ENCODE measurements around the gene MIB2. TPM values are rescaled to one million over a fixed set of nuclear protein-coding genes. Genes with fewer than 3 reads are reported as not detected.
A peak's percentile ranks its signal among the peaks of the same experiment; 100 is the strongest.

Gene MIB2
- total and polyA plus RNA-seq, 10 of the 15 experiments (the other 5 are each of a cell fraction or from before 2014, with no cell fraction given) = 0.42 to 26.8 (median 10.9) TPM; not detected in 1

DNA sequence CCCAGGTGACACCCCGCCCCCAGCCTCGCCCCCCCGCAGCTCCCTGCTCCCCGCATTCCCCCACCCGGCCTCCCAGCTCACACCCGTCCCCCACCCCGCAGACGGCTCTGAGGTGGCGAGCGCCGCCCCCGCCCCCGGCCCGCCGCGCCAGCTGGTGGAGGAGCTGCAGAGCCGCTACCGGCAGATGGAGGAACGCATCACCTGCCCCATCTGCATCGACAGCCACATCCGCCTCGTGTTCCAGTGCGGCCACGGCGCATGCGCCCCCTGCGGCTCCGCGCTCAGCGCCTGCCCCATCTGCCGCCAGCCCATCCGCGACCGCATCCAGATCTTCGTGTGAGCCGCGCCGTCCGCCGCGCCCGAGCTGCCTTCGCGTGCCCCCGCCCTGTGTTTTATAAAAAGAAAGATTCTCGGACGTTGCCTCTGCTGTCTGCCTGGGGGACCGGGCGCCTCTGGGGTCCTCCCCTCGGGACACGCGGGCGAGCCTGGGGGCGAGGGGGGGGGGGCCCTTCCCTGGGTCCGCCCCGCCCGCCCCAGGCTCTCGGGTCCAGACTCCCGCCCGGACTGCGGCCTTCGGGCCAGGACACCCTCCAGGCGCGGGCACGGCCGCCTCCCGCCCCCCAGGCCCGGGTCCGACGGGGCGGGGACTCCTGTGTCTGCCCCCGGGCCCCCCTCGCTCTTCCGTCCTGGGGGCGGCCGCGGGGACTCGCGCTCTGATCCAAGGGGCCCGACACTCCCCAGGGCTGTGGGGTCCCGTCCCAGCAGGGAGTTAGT is 15.1 kb downstream of the MIB2 start (continued):
- TF ChIP-seq SUZ12 (IDR thresholded peaks at IDR 0.05; ENCODE audit: unreplicated experiment) = no peak
- TF ChIP-seq, protein P1, sequence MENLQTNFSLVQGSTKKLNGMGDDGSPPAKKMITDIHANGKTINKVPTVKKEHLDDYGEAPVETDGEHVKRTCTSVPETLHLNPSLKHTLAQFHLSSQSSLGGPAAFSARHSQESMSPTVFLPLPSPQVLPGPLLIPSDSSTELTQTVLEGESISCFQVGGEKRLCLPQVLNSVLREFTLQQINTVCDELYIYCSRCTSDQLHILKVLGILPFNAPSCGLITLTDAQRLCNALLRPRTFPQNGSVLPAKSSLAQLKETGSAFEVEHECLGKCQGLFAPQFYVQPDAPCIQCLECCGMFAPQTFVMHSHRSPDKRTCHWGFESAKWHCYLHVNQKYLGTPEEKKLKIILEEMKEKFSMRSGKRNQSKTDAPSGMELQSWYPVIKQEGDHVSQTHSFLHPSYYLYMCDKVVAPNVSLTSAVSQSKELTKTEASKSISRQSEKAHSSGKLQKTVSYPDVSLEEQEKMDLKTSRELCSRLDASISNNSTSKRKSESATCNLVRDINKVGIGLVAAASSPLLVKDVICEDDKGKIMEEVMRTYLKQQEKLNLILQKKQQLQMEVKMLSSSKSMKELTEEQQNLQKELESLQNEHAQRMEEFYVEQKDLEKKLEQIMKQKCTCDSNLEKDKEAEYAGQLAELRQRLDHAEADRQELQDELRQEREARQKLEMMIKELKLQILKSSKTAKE (IDR thresholded peaks at IDR 0.05; ENCODE audit: low read depth, poor library complexity, severe bottlenecking) = no peak
- 0 out of 2 replicates have a peak, but pooled peaks have one; percentile 38 for TF ChIP-seq CHD2 (IDR thresholded peaks at IDR 0.05; ENCODE audit: borderline replicate concordance, low read depth, low read length)
- TF ChIP-seq SREBF1 (IDR thresholded peaks at IDR 0.05; ENCODE audit: low read length) = no peak
- TF ChIP-seq BHLHE40 (IDR thresholded peaks at IDR 0.05; ENCODE audit: borderline replicate concordance in 1 of 2, low read depth in 2 of 2, low read length in 1 of 2) = peak; percentile 52 to 87; a peak in 3 of 4 replicates
- TF ChIP-seq STAT1 (conservative IDR thresholded peaks at IDR 0.05) = 0 out of 2 replicates have a peak, but pooled peaks have one; percentile 62
- TF ChIP-seq ASH2L (IDR thresholded peaks at IDR 0.05; ENCODE audit: borderline replicate concordance, low read depth) = no peak
- no peak for TF ChIP-seq RCOR1 (conservative IDR thresholded peaks at IDR 0.05; ENCODE audit: low read depth, low read length)
- no peak for TF ChIP-seq EP300 (IDR thresholded peaks at IDR 0.05; ENCODE audit: borderline replicate concordance in 1 of 2, control insufficient read depth in 1 of 2, low read depth in 2 of 2, low read length in 2 of 2)
- TF ChIP-seq, protein P2, sequence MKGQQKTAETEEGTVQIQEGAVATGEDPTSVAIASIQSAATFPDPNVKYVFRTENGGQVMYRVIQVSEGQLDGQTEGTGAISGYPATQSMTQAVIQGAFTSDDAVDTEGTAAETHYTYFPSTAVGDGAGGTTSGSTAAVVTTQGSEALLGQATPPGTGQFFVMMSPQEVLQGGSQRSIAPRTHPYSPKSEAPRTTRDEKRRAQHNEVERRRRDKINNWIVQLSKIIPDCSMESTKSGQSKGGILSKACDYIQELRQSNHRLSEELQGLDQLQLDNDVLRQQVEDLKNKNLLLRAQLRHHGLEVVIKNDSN (IDR thresholded peaks at IDR 0.05; ENCODE audit: borderline replicate concordance, extremely low read length, insufficient read depth, low read depth, low read length) = peak; percentile 56
- TF ChIP-seq, protein P3, sequence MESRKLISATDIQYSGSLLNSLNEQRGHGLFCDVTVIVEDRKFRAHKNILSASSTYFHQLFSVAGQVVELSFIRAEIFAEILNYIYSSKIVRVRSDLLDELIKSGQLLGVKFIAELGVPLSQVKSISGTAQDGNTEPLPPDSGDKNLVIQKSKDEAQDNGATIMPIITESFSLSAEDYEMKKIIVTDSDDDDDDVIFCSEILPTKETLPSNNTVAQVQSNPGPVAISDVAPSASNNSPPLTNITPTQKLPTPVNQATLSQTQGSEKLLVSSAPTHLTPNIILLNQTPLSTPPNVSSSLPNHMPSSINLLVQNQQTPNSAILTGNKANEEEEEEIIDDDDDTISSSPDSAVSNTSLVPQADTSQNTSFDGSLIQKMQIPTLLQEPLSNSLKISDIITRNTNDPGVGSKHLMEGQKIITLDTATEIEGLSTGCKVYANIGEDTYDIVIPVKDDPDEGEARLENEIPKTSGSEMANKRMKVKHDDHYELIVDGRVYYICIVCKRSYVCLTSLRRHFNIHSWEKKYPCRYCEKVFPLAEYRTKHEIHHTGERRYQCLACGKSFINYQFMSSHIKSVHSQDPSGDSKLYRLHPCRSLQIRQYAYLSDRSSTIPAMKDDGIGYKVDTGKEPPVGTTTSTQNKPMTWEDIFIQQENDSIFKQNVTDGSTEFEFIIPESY (IDR thresholded peaks at IDR 0.05) = no peak
- no peak for TF ChIP-seq MTA3 (IDR thresholded peaks at IDR 0.05; ENCODE audit: borderline replicate concordance, low read length)
- TF ChIP-seq ATF7 (IDR thresholded peaks at IDR 0.05; ENCODE audit: low read depth) = no peak
- TF ChIP-seq NFYB (IDR thresholded peaks at IDR 0.05; ENCODE audit: insufficient read depth, low read depth, low read length) = no peak
- TF ChIP-seq, protein P4, sequence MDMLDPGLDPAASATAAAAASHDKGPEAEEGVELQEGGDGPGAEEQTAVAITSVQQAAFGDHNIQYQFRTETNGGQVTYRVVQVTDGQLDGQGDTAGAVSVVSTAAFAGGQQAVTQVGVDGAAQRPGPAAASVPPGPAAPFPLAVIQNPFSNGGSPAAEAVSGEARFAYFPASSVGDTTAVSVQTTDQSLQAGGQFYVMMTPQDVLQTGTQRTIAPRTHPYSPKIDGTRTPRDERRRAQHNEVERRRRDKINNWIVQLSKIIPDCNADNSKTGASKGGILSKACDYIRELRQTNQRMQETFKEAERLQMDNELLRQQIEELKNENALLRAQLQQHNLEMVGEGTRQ (IDR thresholded peaks at IDR 0.05; ENCODE audit: borderline replicate concordance, low read depth, low read length) = peak; percentile 29; the same call in 1 of the 2 replicates
- TF ChIP-seq, protein P5, sequence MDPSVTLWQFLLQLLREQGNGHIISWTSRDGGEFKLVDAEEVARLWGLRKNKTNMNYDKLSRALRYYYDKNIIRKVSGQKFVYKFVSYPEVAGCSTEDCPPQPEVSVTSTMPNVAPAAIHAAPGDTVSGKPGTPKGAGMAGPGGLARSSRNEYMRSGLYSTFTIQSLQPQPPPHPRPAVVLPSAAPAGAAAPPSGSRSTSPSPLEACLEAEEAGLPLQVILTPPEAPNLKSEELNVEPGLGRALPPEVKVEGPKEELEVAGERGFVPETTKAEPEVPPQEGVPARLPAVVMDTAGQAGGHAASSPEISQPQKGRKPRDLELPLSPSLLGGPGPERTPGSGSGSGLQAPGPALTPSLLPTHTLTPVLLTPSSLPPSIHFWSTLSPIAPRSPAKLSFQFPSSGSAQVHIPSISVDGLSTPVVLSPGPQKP (IDR thresholded peaks at IDR 0.05; ENCODE audit: low read depth, low read length) = no peak
- no peak for TF ChIP-seq SUPT20H (IDR thresholded peaks at IDR 0.05; ENCODE audit: borderline replicate concordance, control insufficient read depth, low read depth, low read length)
- peak; percentile 94 for TF ChIP-seq TCF3 (IDR thresholded peaks at IDR 0.05; ENCODE audit: borderline replicate concordance, insufficient read depth, low read depth, low read length)
- no peak for TF ChIP-seq NR2C1 (IDR thresholded peaks at IDR 0.05)
